CD4-positive, alpha-beta T cell treated with Interleukin-10 for 1 hour (primary cell): ENCODE results near the gene PPFIBP1.
A peak's percentile ranks its signal among the peaks of the same experiment; 100 is the strongest.
"Not testable (repeated sequence)": the region's sequence is repeated elsewhere in the genome, so short reads cannot be mapped to it uniquely, and the experiment has no call there.

Experiments used
- DNase-seq: peaks from one replicate; pipeline ENCODE4 v3.0.0-alpha.2; 2020

The PPFIBP1 gene

DNA sequence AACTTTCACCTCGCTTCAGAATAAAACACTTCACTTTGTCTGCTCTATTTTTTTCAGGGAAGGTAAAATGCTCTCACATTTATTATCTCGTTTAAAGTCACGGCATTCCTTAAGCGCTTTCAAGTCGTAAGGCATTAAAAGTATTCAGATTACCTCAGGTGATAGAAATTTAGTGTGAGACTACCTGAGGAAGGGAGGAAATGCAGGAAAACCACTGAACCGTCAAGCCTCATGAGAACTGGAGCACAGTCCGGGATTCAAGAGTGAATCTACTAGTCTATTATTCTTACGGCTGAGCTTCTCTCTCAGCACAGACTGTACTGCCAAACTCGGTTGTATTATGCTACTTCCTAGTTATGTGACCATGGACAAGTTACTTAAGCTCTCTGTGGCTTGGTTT, 8.3 kb upstream of the PPFIBP1 start:
- no peak for DNase-seq

- no peak for DNase-seq
Observed at GRCh38 chr12:27516625-27517024, 7.4 kb upstream of the PPFIBP1 start.

DNA sequence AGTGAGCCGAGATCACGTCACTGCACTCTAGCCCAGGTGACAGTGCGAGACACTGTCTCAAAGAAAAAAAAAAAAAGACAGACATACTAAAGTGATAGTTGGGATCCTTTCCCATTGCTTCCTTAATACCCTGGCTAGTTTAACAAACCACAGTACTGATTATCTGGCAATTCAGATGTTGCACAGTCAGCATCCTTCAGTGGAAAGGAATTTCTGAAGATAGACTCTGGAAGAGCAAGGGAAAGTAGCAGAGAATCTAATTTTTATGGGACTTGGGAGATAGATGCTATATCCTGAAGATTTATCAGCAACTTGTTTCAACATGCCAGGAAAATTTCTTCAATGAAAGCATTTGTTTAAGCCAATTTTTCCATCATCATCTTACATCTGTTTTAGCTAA, 6.5 kb upstream of the PPFIBP1 start:
- DNase-seq, result no peak

- DNase-seq, result no peak
Observed at GRCh38 chr12:27517961-27518665, 5.9 kb upstream of the PPFIBP1 start.

DNA sequence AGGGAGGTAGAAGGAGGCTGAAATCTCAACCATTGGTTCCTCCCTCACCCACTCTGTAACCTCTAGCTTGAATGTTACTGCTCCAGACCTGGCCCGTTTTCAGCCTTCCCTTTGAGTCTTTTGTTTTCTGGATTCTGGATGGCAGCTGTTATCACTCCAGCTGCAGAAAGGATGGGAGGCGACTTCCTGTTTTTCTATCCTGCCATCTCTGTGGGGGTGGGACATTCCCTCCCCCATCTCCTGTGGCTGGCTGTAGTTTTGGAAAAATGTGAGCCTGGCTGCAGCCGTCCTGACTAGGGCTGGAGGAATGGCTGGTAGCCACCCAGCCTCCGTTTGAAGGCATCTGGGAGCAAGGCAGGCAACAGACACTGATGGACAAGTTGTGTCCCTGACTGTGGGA, 2.9 kb upstream of the PPFIBP1 start:
- no peak for DNase-seq

GRCh38 chr12:27521981-27522380, 2.0 kb upstream of the PPFIBP1 start:
- DNase-seq, result no peak

- DNase-seq, result no peak
Observed at GRCh38 chr12:27523305-27523641, 733 bp upstream of the PPFIBP1 start.

GRCh38 chr12:27524494-27524835, 459 bp downstream of the PPFIBP1 start:
- no peak for DNase-seq

DNA sequence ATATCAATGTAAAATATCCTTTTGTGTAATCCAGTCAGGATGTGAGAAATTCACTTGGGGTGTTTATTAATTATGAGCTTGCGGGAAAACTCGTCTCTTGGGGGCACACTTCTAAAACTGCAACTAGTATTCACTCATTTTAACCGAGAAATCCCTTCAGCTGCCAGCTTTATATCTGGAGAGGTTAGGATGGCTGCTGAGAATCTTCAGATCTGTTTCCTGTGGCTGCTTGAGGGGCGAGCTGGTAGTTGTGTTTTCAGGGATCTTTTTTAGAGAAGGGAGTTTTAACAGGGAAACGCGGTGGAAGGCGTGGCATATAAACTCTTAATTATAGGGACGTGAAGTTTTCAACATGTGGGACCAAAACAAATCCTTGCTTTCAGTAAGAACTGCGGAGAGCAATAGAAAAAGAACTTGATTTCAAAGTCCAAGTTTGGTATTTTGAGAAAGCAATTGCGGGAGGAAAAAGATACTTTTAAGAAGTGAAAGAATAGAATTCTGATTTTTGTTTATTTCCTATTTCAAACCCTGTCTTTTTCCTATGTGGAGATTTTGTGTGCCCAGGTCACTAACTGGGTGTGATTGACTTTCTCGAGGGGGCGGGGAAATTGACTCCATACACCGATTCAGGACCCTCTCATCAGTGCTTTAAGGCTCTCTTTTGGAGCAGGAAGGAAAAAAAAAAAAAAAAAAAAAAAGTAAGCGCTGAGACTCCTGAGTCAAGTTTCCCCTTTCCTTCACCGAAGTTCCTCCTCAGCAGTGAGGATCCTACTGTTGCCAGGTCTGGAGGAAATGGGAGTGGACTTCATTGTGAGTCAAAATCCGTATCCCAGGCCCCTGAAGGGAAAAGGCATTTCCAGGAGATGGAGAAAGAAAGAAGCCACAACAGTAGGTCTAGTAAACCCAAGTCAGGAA, 1.1 kb downstream of the PPFIBP1 start:
- DNase-seq, result no peak

GRCh38 chr12:27527512-27527911, 3.5 kb downstream of the PPFIBP1 start:
- DNase-seq, result no peak

DNA sequence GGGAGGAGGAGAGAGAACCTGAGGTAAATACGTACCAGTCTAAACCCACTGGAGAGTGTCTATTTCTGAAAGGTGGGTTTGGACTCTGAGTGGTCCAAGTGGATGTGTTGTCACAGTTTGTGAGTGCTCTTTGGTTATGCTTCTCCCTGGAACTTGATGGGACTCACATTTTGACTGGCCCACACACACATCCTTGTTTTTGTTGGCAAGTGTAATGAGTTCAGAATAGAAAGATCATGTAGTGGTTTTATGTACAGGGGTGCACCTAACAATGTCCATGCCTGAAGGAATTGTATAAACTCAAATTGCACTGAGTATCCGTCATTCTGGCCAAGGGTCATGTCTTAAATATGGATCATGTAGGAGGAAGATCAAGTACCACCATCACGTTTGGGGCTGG, 4.8 kb downstream of the PPFIBP1 start:
- DNase-seq, result no peak

- DNase-seq, result no peak
Observed at GRCh38 chr12:27530157-27530922, 6.3 kb downstream of the PPFIBP1 start.

GRCh38 chr12:27531896-27532295, 7.9 kb downstream of the PPFIBP1 start:
- no peak for DNase-seq

DNA sequence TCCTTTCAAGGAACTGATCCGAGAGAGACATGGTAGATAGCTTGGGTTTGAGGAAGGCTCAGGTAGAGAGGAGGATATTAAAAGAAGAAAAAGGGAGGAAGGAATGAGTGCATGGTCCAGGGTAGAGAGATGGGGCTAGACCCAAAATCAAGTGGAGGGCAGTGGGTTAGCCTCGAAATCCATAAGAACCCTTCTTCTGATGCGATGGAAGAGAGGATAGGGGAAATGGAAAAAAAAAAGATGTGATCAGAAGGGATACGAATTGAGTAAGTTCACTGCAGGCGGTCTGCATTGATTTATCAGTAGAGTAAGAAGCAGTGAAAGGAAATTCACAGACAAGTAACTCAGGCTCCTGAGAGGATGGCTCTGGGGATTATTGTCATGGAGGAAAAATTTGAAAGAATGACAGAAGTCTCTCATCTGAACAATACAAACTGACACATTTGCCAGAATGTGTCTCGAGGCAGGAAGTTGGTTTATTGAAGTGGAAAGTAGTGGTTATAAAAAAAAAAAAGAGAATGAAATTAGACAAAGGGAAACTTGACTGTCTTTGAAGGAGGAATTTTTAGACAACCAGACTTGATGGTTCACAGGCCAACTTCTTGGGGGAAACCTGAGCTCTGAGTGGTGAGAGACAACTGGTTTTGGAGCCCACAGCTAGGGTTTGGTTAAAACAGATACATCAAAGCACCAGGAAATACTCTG, 10.2 kb downstream of the PPFIBP1 start:
- peak; percentile 25 for DNase-seq

DNA sequence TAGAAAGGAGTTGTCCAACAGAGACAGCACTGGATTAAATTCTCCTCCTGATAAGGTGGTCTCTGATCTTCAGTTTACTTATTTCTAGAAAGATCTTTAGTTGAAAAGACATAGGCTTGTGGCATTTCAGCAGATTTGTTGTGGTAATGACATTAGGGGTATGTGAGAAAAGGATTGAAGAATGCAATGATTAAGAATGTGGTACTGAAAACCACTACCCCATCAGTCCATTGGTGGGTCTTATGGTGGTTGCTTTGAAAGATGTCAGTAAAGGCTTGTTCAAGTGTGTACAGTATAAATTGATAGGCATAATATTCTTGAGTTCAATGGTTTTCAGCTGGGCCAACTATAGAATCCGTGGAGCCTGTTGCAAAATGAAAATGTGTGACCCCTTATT, 10.8 kb downstream of the PPFIBP1 start:
- DNase-seq, result no peak

- no peak for DNase-seq
Observed at GRCh38 chr12:27535318-27535717, 11.3 kb downstream of the PPFIBP1 start.

GRCh38 chr12:27537855-27538675, 14.1 kb downstream of the PPFIBP1 start:
- DNase-seq, result no peak

DNA sequence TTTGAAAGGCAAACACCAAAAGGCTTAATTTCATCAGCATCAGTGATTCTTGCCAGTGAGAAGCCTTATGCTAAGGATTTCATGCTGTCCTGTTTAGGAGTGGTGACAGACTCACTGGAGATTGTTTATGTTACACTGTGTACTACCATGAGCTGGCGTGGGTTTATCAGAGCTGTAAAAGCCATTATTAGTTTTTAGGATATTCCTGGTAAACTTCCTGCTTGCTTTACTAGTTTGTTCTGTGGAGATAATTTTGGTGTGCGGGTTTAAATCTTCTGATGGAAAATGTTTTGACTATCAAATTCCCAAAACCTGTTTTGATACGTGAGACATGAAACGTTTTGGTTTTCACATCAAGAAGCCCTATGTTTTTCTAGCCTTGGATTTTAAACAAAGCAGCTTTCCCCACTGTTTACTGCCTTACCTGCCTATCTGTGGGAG, 15.2 kb downstream of the PPFIBP1 start:
- no peak for DNase-seq

DNA sequence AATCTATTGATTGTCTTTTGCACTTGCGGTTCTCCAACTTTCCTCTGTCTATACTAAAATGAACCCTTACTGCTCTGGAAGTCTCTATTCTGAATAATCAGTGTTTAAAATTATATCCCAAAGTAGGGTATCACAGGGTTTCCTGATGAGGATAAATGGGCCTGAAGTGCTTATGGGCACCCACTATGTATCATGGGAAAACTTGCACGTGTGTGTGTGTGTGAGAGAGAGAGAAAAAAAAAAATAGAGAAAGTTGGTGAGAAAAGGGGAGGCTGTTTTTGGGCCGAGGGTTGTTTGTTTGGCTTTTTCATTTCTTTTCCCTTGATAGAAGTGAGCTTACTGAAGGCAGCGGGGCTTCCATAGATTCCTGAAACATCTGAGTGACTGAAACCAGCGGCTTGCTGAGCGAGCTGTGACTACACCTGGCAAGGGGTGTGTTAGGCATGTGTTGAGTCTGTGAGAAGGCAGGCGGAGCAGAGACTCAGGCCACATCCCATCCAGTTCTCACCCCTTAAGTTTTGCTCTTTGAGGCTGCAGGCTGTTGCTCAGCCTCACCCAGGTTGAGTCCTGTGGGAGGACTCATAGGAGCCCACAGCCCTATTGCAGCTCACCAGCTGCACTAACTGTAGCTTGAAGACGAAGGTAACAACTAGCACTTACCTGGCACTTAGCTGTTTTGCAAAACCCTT, 17.2 kb downstream of the PPFIBP1 start:
- DNase-seq, result no peak

- DNase-seq, result no peak
Observed at GRCh38 chr12:27542628-27543027, 18.6 kb downstream of the PPFIBP1 start.

DNA sequence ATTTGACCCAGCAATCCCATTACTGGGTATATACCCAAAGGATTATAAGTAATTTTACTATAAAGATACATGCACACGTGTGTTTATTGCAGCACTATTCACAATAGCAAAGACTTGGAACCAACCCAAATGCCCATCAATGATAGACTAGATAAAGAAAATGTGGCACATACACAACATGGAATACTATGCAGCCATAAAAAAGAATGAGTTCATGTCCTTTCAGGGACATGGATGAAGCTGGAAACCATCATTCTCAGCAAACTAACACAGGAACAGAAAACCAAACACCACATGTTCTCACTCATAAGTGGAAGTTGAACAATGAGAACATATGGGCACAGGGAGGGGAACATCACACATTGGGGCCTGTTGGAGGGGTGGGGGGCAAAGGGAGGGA, 20.9 kb downstream of the PPFIBP1 start:
- DNase-seq, result not testable (repeated sequence)

GRCh38 chr12:27545665-27546064, 21.7 kb downstream of the PPFIBP1 start:
- DNase-seq, result no peak
